Activated CD4-positive, alpha-beta T cell treated with anti-CD3 and anti-CD28 coated beads, Interleukin-2, amount 50 U/mL, for 24 hours (primary cell): ENCODE measurements around the gene DPP6.

ENCODE experiments used
- DNase-seq, 2 donors: peaks; one replicate each; pipeline ENCODE4 v3.0.0-alpha.2; 2020; ENCODE audit warnings: low read depth in 1 of 2, low spot score in 1 of 2

The DPP6 gene

GRCh38 chr7:154688952-154689351 is 636.8 kb downstream of the DPP6 start:
- no peak for DNase-seq

- no peak for DNase-seq
Observed at GRCh38 chr7:154690411-154690810, 638.2 kb downstream of the DPP6 start.

GRCh38 chr7:154693661-154694060 is 641.5 kb downstream of the DPP6 start:
- DNase-seq: no peak

- no peak for DNase-seq
Observed at GRCh38 chr7:154695836-154696235, 643.6 kb downstream of the DPP6 start.

- no peak for DNase-seq
Observed at GRCh38 chr7:154696556-154696955, 644.4 kb downstream of the DPP6 start.

GRCh38 chr7:154698726-154699291 is 646.6 kb downstream of the DPP6 start:
- no peak for DNase-seq

GRCh38 chr7:154699417-154699816 is 647.2 kb downstream of the DPP6 start:
- no peak for DNase-seq

GRCh38 chr7:154709840-154710520 is 657.8 kb downstream of the DPP6 start:
- no peak for DNase-seq

- no peak for DNase-seq
Observed at GRCh38 chr7:154720016-154720415, 667.8 kb downstream of the DPP6 start.

- DNase-seq: no peak
Observed at GRCh38 chr7:154721086-154721485, 668.9 kb downstream of the DPP6 start.

GRCh38 chr7:154726368-154726767 is 674.2 kb downstream of the DPP6 start:
- no peak for DNase-seq

- DNase-seq: no peak
Observed at GRCh38 chr7:154729056-154729455, 676.9 kb downstream of the DPP6 start.

GRCh38 chr7:154735766-154736165 is 683.6 kb downstream of the DPP6 start:
- DNase-seq: no peak

GRCh38 chr7:154736389-154736788 is 684.2 kb downstream of the DPP6 start:
- DNase-seq: no peak

- DNase-seq: no peak
Observed at GRCh38 chr7:154738216-154738615, 686.0 kb downstream of the DPP6 start.

GRCh38 chr7:154741131-154741530 is 688.9 kb downstream of the DPP6 start:
- no peak for DNase-seq

- DNase-seq: no peak
Observed at GRCh38 chr7:154743206-154743605, 691.0 kb downstream of the DPP6 start.

- DNase-seq: no peak
Observed at GRCh38 chr7:154744256-154744860, 692.2 kb downstream of the DPP6 start.

GRCh38 chr7:154744861-154745258 is 692.7 kb downstream of the DPP6 start:
- DNase-seq: no peak

GRCh38 chr7:154746571-154747360 is 694.6 kb downstream of the DPP6 start:
- DNase-seq: no peak

GRCh38 chr7:154748089-154748786 is 696.0 kb downstream of the DPP6 start:
- no peak for DNase-seq
